DOHH2 (cell line): Measurements from ENCODE around the gene CAMTA1.

Experiments
- H3F3A ChIP-seq: fragments of 200-600 bp; sonication (generic), shearing (Covaris generic); 2 replicates; pipeline ENCODE4 v1.6.0; 2016; ENCODE audit warnings: antibody characterized with exemption, mild to moderate bottlenecking; ENCODE audit not compliant: control insufficient read depth, insufficient read depth
- H3K27ac ChIP-seq: fragments of 200-600 bp; sonication (generic); 2 replicates; pipeline ENCODE4 v1.5.1; 2014; ENCODE audit warnings: low read depth, mild to moderate bottlenecking, low read length, moderate library complexity
- H3K27me3 ChIP-seq: fragments of 200-600 bp; sonication (generic); 2 replicates; pipeline ENCODE4 v1.6.1; 2014; ENCODE audit warnings: mild to moderate bottlenecking, low read length, mixed read lengths; ENCODE audit not compliant: control insufficient read depth
- H3K36me3 ChIP-seq: fragments of 200-600 bp; sonication (generic); 2 replicates; pipeline ENCODE4 v1.6.1; 2014; ENCODE audit warnings: mild to moderate bottlenecking, low read length, moderate library complexity, mixed read lengths; ENCODE audit not compliant: control insufficient read depth
- H3K4me1 ChIP-seq: fragments of 200-600 bp; sonication (generic); 2 replicates; pipeline ENCODE4 v1.6.1; 2014; ENCODE audit warnings: mild to moderate bottlenecking, low read length, mixed read lengths; ENCODE audit not compliant: control insufficient read depth
- H3K4me2 ChIP-seq: fragments of 200-600 bp; sonication (generic); 2 replicates; pipeline ENCODE4 v1.6.0; 2014; ENCODE audit warnings: mild to moderate bottlenecking, low read length, moderate library complexity
- H3K4me3 ChIP-seq: fragments of 200-600 bp; sonication (generic); 2 replicates; pipeline ENCODE4 v1.5.1; 2014; ENCODE audit warnings: mild to moderate bottlenecking, low read length, mixed read lengths
- H3K79me2 ChIP-seq: fragments of 200-600 bp; sonication (generic); 2 replicates; pipeline ENCODE4 v1.6.1; 2014; ENCODE audit warnings: mild to moderate bottlenecking, low read length, mixed read lengths; ENCODE audit not compliant: control insufficient read depth
- H3K9me2 ChIP-seq: fragments of 200-600 bp; sonication (generic); replicated peaks from 2 replicates; pipeline ENCODE4 v1.6.1; 2014; ENCODE audit warnings: mild to moderate bottlenecking, low read length, mixed read lengths; ENCODE audit not compliant: control insufficient read depth
- H3K9me3 ChIP-seq: fragments of 200-600 bp; sonication (generic); 2 replicates; pipeline ENCODE4 v1.6.1; 2014; ENCODE audit warnings: antibody characterized with exemption, low read length, mixed read lengths; ENCODE audit not compliant: control insufficient read depth, insufficient read depth
- H4K20me1 ChIP-seq: fragments of 200-600 bp; sonication (generic); 2 replicates; pipeline ENCODE4 v1.6.0; 2014; ENCODE audit warnings: low read depth, mild to moderate bottlenecking, antibody characterized with exemption, low read length, moderate library complexity; ENCODE audit not compliant: control insufficient read depth, insufficient read depth
- CTCF ChIP-seq: fragments of 200-600 bp; sonication (generic); IDR thresholded peaks from one replicate; pipeline ENCODE4 v1.5.1; 2014; ENCODE audit warnings: antibody characterized with exemption, mild to moderate bottlenecking, low read depth, low read length; ENCODE audit not compliant: poor library complexity, severe bottlenecking
- EZH2phosphoT487 ChIP-seq: fragments of 200-600 bp; sonication (generic); IDR thresholded peaks from 2 replicates; pipeline ENCODE4 v1.6.1; 2017; ENCODE audit warnings: borderline replicate concordance, mild to moderate bottlenecking, antibody characterized with exemption, low read length, moderate library complexity, mixed read lengths

CAMTA1 gene

GRCh38 chr1:7561936-7562728, 776.9 kb downstream of the CAMTA1 start:
- no peaks in the 10 kb centered on the region for H3F3A ChIP-seq
- H3K36me3 ChIP-seq: no peaks in the 10 kb centered on the region
- no peaks in the 10 kb centered on the region for H3K9me3 ChIP-seq
- no peak overlapping the region for H3K4me3 ChIP-seq
- H3K27me3 ChIP-seq: no peaks in the 10 kb centered on the region
- H3K79me2 ChIP-seq: no peaks in the 10 kb centered on the region
- H3K4me1 ChIP-seq: no peaks in the 10 kb centered on the region
- no peaks in the 10 kb centered on the region for H4K20me1 ChIP-seq
- no peak for TF ChIP-seq CTCF
- TF ChIP-seq EZH2phosphoT487: no peak
- no peak overlapping the region for H3K27ac ChIP-seq
- H3K4me2 ChIP-seq: no peak overlapping the region
- H3K9me2 ChIP-seq: no peaks in the 10 kb centered on the region

GRCh38 chr1:7562729-7563605, 777.7 kb downstream of the CAMTA1 start:
- Histone ChIP-seq H3F3A (no peaks in the 10 kb centered on the region), H3K9me2 (no peaks in the 10 kb centered on the region), H3K27ac (no peak overlapping the region), H3K79me2 (no peaks in the 10 kb centered on the region), H3K27me3 (no peaks in the 10 kb centered on the region), H3K4me3 (no peak overlapping the region), H4K20me1 (no peaks in the 10 kb centered on the region), H3K9me3 (no peaks in the 10 kb centered on the region), H3K4me1 (no peaks in the 10 kb centered on the region), H3K4me2 (no peak overlapping the region), H3K36me3 (no peaks in the 10 kb centered on the region)
- TF ChIP-seq EZH2phosphoT487 (no peak), CTCF (no peak)

GRCh38 chr1:7564137-7564536, 778.9 kb downstream of the CAMTA1 start:
- no peaks in the 10 kb centered on the region for H3K9me3 ChIP-seq
- no peak overlapping the region for H3K4me2 ChIP-seq
- no peaks in the 10 kb centered on the region for H3K27me3 ChIP-seq

More at GRCh38 chr1:7564137-7564536, 778.9 kb downstream of the CAMTA1 start:
- Histone ChIP-seq H3F3A (no peaks in the 10 kb centered on the region), H3K4me3 (no peak overlapping the region), H3K27ac (no peak overlapping the region), H3K9me2 (no peaks in the 10 kb centered on the region), H3K36me3 (no peaks in the 10 kb centered on the region), H4K20me1 (no peaks in the 10 kb centered on the region), H3K79me2 (no peaks in the 10 kb centered on the region), H3K4me1 (no peaks in the 10 kb centered on the region)
- TF ChIP-seq EZH2phosphoT487 (no peak), CTCF (no peak)
